ENCODE data around the gene SPAG9. TPM values are rescaled to one million over a fixed set of nuclear protein-coding genes. Genes with fewer than 3 reads are reported as not detected.

Gene SPAG9
- total and polyA plus RNA-seq, 2 of the 8 experiments (the other 6 are each of a cell fraction or from before 2014, with no cell fraction given) = 9.8 to 63.8 TPM

GRCh38 chr17:50967795-50968194 lies 152.9 kb downstream of the SPAG9 start:
- TF ChIP-seq JUND (IDR thresholded peaks at IDR 0.05; ENCODE audit: low read length) (no peak), EZH2 (IDR thresholded peaks at IDR 0.05; ENCODE audit: low read depth, low read length, severe bottlenecking) (no peak)
- Histone ChIP-seq H3K4ac (replicated peaks; ENCODE audit: insufficient read length, low read depth, low read length) (no peak overlapping the region), H3K23me2 (ENCODE audit: low read depth, low read length) (no peaks in the 10 kb centered on the region), H3K4me1 (replicated peaks in 1 of 4; ENCODE audit: control insufficient read depth in 3 of 4, insufficient read depth in 4 of 4, low read length in 3 of 4) (no peaks in the 10 kb centered on the region), H3K36me3 (ENCODE audit: control insufficient read depth in 2 of 4, insufficient read depth in 4 of 4, low read length in 3 of 4) (peaks cover 0 to 26% (median 6%) of the 10 kb centered on the region in 4 experiments; a peak in 5 of 8 replicates), H3K56ac (replicated peaks; ENCODE audit: insufficient read length, low read depth, low read length) (no peak overlapping the region), H2BK120ac (replicated peaks; ENCODE audit: low read depth, low read length) (no peak overlapping the region), H3K18ac (ENCODE audit: extremely low read depth, low read length) (no peak overlapping the region), H3K23ac (ENCODE audit: insufficient read length) (no peak overlapping the region), H3K27ac (ENCODE audit: low read depth, low read length) (no peak overlapping the region), H2AFZ (ENCODE audit: low read length) (no peak overlapping the region), H3K27me3 (replicated peaks in 1 of 4; ENCODE audit: control insufficient read depth in 3 of 4, extremely low read depth in 1 of 4, insufficient read depth in 3 of 4, low read length in 3 of 4) (no peaks in the 10 kb centered on the region), H2BK15ac (ENCODE audit: low read length) (no peak overlapping the region), H3K4me2 (ENCODE audit: insufficient read depth in 1 of 2, low read depth in 2 of 2, low read length in 2 of 2) (no peak overlapping the region), H2AK5ac (ENCODE audit: low read depth, low read length) (no peak overlapping the region), H2BK5ac (ENCODE audit: low read depth, low read length) (no peak overlapping the region), H2BK12ac (ENCODE audit: low read depth, low read length) (no peak overlapping the region), H3K4me3 (ENCODE audit: extremely low read depth in 1 of 4, insufficient read depth in 2 of 4, low read depth in 3 of 4, low read length in 4 of 4) (no peak overlapping the region), H4K91ac (replicated peaks; ENCODE audit: insufficient read length, low read length) (no peak overlapping the region), H3K9me3 (ENCODE audit: insufficient read depth in 2 of 2, low read depth in 1 of 2, low read length in 1 of 2) (no peaks in the 10 kb centered on the region), H3K79me1 (ENCODE audit: low read depth, low read length) (no peaks in the 10 kb centered on the region), H3K9ac (replicated peaks in 1 of 4; ENCODE audit: extremely low read depth in 1 of 4, low read depth in 3 of 4, low read length in 3 of 4) (no peak overlapping the region), H4K5ac (ENCODE audit: insufficient read length, low read depth, low read length) (no peak overlapping the region), H4K8ac (ENCODE audit: extremely low read depth, insufficient read depth, low read length) (no peak overlapping the region), H3K79me2 (ENCODE audit: control insufficient read depth in 1 of 2, insufficient read depth in 2 of 2, low read length in 2 of 2) (no peaks in the 10 kb centered on the region), H2BK20ac (ENCODE audit: low read length) (no peak overlapping the region), H4K20me1 (replicated peaks in 1 of 2; ENCODE audit: control insufficient read depth in 1 of 2, insufficient read depth in 2 of 2, low read length in 2 of 2) (peaks cover 0 to 2% of the 10 kb centered on the region in 2 experiments), H3K14ac (ENCODE audit: insufficient read length) (no peak overlapping the region)
- DNase-seq (ENCODE audit: low read depth in 1 of 2, low spot score in 2 of 2) (no peak), FAIRE-seq (no peak)
- ChIA-PET CTCF (ENCODE audit: partially characterized antibody) (no interaction called here), POLR2A (ENCODE audit: partially characterized antibody) (no interaction called here)
- WGBS, 2 experiments (ENCODE audit: extremely low coverage in 1 of 2, insufficient coverage in 1 of 2, insufficient read length in 1 of 2, insufficient replicate concordance in 2 of 2, low coverage in 1 of 2, low lambda C conversion rate in 2 of 2, missing lambda C conversion rate in 1 of 2) = 71% methylated on average over 1 of the region's 1 CpG; no CpG with 5 or more reads in 1 of the 2 experiments

All from H1 (cell line).